Measurements from ENCODE around the gene CHMP1A. TPM values are rescaled to one million over a fixed set of nuclear protein-coding genes. Genes with fewer than 3 reads are reported as not detected.

The CHMP1A gene
- total RNA-seq, 1 donor from 2014 or later: 37.3 TPM

GRCh38 chr16:89653656-89654295 lies 3.7 kb downstream of the CHMP1A start:
- peaks cover 26% of the 10 kb centered on the region for H3K4me1 ChIP-seq
- DNase-seq: no peak
- intact Hi-C loops (cut with micrococcal nuclease): no loop called here
- no peak overlapping the region for H3K4me3 ChIP-seq
- H3K36me3 ChIP-seq: peaks cover 34% of the 10 kb centered on the region
- H3K27ac ChIP-seq (replicated peaks): no peak overlapping the region
- TF ChIP-seq CTCF (IDR thresholded peaks at IDR 0.05; ENCODE audit: borderline replicate concordance): no peak
- no peaks in the 10 kb centered on the region for H3K27me3 ChIP-seq (ENCODE audit: low read depth)
- H3K9me3 ChIP-seq (replicated peaks): no peaks in the 10 kb centered on the region

GRCh38 chr16:89651584-89651983 lies 5.9 kb downstream of the CHMP1A start:
- TF ChIP-seq CTCF (IDR thresholded peaks at IDR 0.05; ENCODE audit: borderline replicate concordance): no peak
- Histone ChIP-seq H3K27ac (replicated peaks) (no peak overlapping the region), H3K27me3 (ENCODE audit: low read depth) (no peaks in the 10 kb centered on the region), H3K9me3 (replicated peaks) (no peaks in the 10 kb centered on the region), H3K4me1 (peaks cover 6% of the 10 kb centered on the region), H3K4me3 (no peak overlapping the region), H3K36me3 (peaks cover 46% of the 10 kb centered on the region)
- intact Hi-C loops (cut with micrococcal nuclease): no loop called here
- DNase-seq: no peak

- H3K4me1 ChIP-seq: peaks cover 2% of the 10 kb centered on the region
- H3K27me3 ChIP-seq (ENCODE audit: low read depth): no peaks in the 10 kb centered on the region
- no peak overlapping the region for H3K27ac ChIP-seq (replicated peaks)
- DNase-seq: no peak
- no peaks in the 10 kb centered on the region for H3K9me3 ChIP-seq (replicated peaks)
- intact Hi-C loops (cut with micrococcal nuclease): no loop called here
- H3K4me3 ChIP-seq: no peak overlapping the region
- no peak for TF ChIP-seq CTCF (IDR thresholded peaks at IDR 0.05; ENCODE audit: borderline replicate concordance)
- H3K36me3 ChIP-seq: peaks cover 57% of the 10 kb centered on the region
Measured at GRCh38 chr16:89646906-89647305, 10.6 kb downstream of the CHMP1A start.

GRCh38 chr16:89646270-89646669 lies 11.2 kb downstream of the CHMP1A start:
- intact Hi-C loops (cut with micrococcal nuclease): no loop called here
- no peak overlapping the region for H3K27ac ChIP-seq (replicated peaks)
- peaks cover 50% of the 10 kb centered on the region for H3K36me3 ChIP-seq
- H3K4me1 ChIP-seq: peaks cover 9% of the 10 kb centered on the region
- TF ChIP-seq CTCF (IDR thresholded peaks at IDR 0.05; ENCODE audit: borderline replicate concordance): no peak
- no peak overlapping the region for H3K4me3 ChIP-seq
- DNase-seq: no peak
- H3K27me3 ChIP-seq (ENCODE audit: low read depth): no peaks in the 10 kb centered on the region
- no peaks in the 10 kb centered on the region for H3K9me3 ChIP-seq (replicated peaks)

- Histone ChIP-seq H3K4me1 (peaks cover 20% of the 10 kb centered on the region), H3K27ac (replicated peaks) (no peak overlapping the region), H3K36me3 (peaks cover 40% of the 10 kb centered on the region), H3K27me3 (ENCODE audit: low read depth) (no peaks in the 10 kb centered on the region), H3K9me3 (replicated peaks) (no peaks in the 10 kb centered on the region), H3K4me3 (no peak overlapping the region)
- TF ChIP-seq CTCF (IDR thresholded peaks at IDR 0.05; ENCODE audit: borderline replicate concordance): no peak
- intact Hi-C loops (cut with micrococcal nuclease): no loop called here
- no peak for DNase-seq
Measured at GRCh38 chr16:89645122-89645521, 12.4 kb downstream of the CHMP1A start.

Measured in left ventricle myocardium inferior (tissue), 1 donor.